ENCODE data around the gene ABHD17A. TPM values are rescaled to one million over a fixed set of nuclear protein-coding genes. Genes with fewer than 3 reads are reported as not detected.

ABHD17A gene
- total RNA-seq, 1 donor from 2014 or later: 60.4 TPM

- DNase-seq (ENCODE audit: extremely low spot score, unreplicated experiment): no peak
- H3K27ac Mint-ChIP-seq: no peak overlapping the region
- no peak overlapping the region for H3K4me3 Mint-ChIP-seq
- H3K9me3 Mint-ChIP-seq: no peaks in the 10 kb centered on the region
- no peaks in the 10 kb centered on the region for H3K36me3 Mint-ChIP-seq
- TF ChIP-seq, protein P1, sequence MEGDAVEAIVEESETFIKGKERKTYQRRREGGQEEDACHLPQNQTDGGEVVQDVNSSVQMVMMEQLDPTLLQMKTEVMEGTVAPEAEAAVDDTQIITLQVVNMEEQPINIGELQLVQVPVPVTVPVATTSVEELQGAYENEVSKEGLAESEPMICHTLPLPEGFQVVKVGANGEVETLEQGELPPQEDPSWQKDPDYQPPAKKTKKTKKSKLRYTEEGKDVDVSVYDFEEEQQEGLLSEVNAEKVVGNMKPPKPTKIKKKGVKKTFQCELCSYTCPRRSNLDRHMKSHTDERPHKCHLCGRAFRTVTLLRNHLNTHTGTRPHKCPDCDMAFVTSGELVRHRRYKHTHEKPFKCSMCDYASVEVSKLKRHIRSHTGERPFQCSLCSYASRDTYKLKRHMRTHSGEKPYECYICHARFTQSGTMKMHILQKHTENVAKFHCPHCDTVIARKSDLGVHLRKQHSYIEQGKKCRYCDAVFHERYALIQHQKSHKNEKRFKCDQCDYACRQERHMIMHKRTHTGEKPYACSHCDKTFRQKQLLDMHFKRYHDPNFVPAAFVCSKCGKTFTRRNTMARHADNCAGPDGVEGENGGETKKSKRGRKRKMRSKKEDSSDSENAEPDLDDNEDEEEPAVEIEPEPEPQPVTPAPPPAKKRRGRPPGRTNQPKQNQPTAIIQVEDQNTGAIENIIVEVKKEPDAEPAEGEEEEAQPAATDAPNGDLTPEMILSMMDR (conservative IDR thresholded peaks at IDR 0.05): no peak
- H3K27me3 Mint-ChIP-seq: no peaks in the 10 kb centered on the region
- no peaks in the 10 kb centered on the region for H3K4me1 Mint-ChIP-seq (ENCODE audit: unreplicated experiment)
These were observed 51.8 kb downstream of the ABHD17A start for GRCh38 chr19:1833540-1833939.

- Mint-ChIP-seq H3K27ac (no peak overlapping the region), H3K4me1 (ENCODE audit: unreplicated experiment) (no peaks in the 10 kb centered on the region), H3K4me3 (no peak overlapping the region), H3K27me3 (no peaks in the 10 kb centered on the region), H3K9me3 (no peaks in the 10 kb centered on the region), H3K36me3 (no peaks in the 10 kb centered on the region)
- DNase-seq (ENCODE audit: extremely low spot score, unreplicated experiment): no peak
- TF ChIP-seq, protein P1 (conservative IDR thresholded peaks at IDR 0.05): no peak
These were observed 53.1 kb downstream of the ABHD17A start for GRCh38 chr19:1832046-1832663.

- H3K36me3 Mint-ChIP-seq: peaks cover under 1% of the 10 kb centered on the region
- no peaks in the 10 kb centered on the region for H3K9me3 Mint-ChIP-seq
- peaks cover under 1% of the 10 kb centered on the region for H3K4me1 Mint-ChIP-seq (ENCODE audit: unreplicated experiment)
- H3K27me3 Mint-ChIP-seq: no peaks in the 10 kb centered on the region
- TF ChIP-seq, protein P1 (conservative IDR thresholded peaks at IDR 0.05): no peak
- H3K4me3 Mint-ChIP-seq: no peak overlapping the region
- no peak for DNase-seq (ENCODE audit: extremely low spot score, unreplicated experiment)
- no peak overlapping the region for H3K27ac Mint-ChIP-seq
These were observed 54.3 kb downstream of the ABHD17A start for GRCh38 chr19:1830978-1831377.

DNA sequence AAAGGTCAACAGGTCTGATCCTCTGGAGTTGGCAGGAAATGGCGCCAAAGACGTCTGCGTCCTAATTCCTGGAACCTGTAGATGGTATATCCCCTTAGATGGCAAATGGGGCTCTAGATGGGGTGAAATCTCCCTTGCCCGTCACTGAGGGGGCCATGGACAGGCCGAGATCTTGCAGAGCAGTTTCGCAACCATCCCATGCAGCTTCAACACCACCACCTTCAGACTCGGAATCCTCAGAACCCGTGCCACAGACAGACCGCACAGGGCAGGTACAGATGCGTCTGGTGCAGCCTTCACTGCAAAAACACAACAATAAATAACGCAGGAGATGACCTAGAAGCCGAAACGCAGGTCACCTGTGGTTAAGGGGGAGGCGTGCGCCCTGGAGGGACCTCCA, 54.7 kb downstream of the ABHD17A start:
- no peaks in the 10 kb centered on the region for H3K27me3 Mint-ChIP-seq
- no peaks in the 10 kb centered on the region for H3K9me3 Mint-ChIP-seq
- no peak for DNase-seq (ENCODE audit: extremely low spot score, unreplicated experiment)
- TF ChIP-seq, protein P1 (conservative IDR thresholded peaks at IDR 0.05): no peak
- no peak overlapping the region for H3K27ac Mint-ChIP-seq
- peaks cover 3% of the 10 kb centered on the region for H3K36me3 Mint-ChIP-seq
- peaks cover 3% of the 10 kb centered on the region for H3K4me1 Mint-ChIP-seq (ENCODE audit: unreplicated experiment)
- no peak overlapping the region for H3K4me3 Mint-ChIP-seq

- no peak overlapping the region for H3K27ac Mint-ChIP-seq
- no peaks in the 10 kb centered on the region for H3K27me3 Mint-ChIP-seq
- H3K36me3 Mint-ChIP-seq: peaks cover 3% of the 10 kb centered on the region
- no peak for DNase-seq (ENCODE audit: extremely low spot score, unreplicated experiment)
- no peak overlapping the region for H3K4me3 Mint-ChIP-seq
- TF ChIP-seq, protein P1 (conservative IDR thresholded peaks at IDR 0.05): no peak
- H3K9me3 Mint-ChIP-seq: no peaks in the 10 kb centered on the region
- H3K4me1 Mint-ChIP-seq (ENCODE audit: unreplicated experiment): peaks cover 3% of the 10 kb centered on the region
These were observed 55.3 kb downstream of the ABHD17A start for GRCh38 chr19:1829958-1830357.

Measured in type B pancreatic cell (in vitro differentiated cells).